HG02610 (cell line): ENCODE measurements around the gene DNAH17.

Source experiments
- ATAC-seq: cut with Tn5 transposase; IDR thresholded peaks from one replicate; pipeline ENCODE4 v1.9.1; 2021; ENCODE audit warnings: mild to moderate bottlenecking, moderate library complexity; ENCODE audit not compliant: unreplicated experiment

Gene DNAH17

DNA sequence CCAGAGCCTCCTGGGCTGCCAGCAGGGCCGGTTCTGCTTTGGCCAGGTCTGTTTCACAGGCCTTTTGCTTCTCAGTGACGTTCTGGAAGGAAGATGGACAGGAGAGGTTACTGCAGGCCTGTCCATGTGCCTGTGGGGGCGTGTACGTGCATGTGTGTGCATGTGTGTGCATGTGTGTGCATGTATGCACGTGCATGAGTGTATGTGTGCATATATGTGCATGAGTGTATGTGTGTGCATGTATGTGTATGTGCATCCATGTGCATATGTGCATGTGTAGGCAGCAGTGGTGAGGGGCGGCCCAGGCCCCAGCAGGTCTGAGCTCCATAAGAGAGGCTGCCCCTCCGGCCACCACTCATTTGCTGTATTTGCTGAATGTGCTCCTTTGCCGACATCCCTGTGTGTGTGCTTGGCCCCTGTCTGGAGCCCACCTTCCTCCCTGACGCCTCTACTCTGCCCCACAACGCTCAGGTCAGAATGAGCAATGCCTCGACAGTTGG, 117.0 kb downstream of the DNAH17 start:
- ATAC-seq: no peak

DNA sequence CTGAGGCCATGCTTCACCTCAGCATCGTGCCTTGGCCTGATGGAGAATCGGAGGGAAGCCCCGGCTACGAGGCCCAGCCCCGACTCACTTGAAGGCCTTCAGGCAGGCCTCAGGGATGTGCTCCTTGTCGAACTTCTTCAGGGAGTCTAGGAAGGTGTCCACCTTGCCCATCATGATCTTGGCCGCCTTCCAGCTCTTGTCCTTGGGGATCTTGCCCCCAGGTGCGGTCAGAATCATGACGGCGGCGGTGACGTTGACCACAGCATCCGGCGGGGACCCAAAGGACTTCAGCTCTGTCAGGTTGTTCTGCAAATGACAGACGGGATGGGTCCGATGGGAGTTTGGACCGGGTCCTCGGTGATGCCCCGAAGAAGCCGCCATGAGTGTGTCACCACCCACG, 117.5 kb downstream of the DNAH17 start:
- ATAC-seq: no peak

DNA sequence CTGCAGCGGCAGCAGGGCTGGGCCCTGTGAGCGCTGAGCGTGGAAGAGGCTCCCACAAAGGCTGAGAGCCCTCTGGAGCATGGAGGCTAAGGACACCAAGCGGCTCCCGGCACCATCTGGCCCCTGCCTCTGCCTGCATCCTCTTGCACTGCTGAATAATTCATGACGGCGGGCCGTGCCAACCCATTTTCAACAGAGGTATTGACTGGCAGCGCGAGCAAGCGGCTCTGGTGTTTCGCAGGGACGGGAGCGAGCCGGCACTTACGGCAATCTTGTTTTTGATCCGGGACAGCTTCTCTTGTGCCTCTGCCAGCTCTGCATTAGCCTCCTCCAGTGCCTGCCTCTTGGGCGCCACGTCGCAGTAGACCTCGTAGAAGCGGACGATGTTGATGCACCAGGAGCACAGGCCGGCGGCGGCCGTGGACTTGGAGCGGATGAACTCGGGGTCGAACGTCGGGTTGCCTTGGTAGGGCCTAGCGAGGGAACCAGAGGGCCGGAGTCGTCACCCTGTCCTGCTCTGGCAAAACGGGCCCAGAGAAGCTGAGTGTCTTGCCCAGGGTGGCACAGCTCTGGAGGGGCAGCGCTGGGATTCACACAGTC, 118.4 kb downstream of the DNAH17 start:
- no peak for ATAC-seq

DNA sequence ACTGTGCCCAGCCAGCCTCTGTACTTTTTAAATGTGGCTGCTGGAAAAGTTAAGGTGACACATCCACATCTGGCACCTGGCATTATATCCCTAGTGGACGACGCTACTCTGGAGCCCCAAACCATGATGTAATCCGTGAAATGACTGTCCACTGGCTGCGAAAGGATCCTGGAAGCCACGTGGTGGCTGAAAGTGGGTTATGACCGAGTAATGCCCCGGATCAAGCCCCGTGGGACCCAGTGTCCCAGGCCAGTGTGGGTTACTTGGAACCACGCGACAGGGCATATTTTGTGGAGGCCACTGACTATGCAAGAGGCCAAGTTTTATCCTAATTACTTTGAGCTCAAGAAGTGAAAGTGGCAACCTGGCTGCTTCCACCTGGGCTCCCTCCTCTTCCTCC, 119.1 kb downstream of the DNAH17 start:
- no peak for ATAC-seq

DNA sequence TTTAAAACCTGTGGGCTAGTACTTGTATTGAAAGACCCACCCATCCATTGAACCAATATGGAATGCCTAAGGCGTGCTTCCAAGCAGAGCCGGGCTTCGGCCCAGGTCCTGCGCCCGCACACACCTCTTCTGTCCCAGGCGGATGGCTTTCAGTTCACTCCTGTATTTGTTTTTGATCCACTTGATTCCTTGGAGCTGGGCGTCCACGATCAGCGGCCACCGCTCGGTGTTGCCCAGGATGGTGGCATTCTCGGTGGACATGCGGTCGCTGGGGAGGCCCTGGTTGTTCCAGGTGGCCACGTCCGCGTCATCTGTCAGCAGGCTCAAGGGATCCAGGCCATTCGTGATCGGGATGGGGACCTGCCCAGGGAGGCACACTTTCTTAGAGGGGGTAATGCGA, 122.8 kb downstream of the DNAH17 start:
- no peak for ATAC-seq

DNA sequence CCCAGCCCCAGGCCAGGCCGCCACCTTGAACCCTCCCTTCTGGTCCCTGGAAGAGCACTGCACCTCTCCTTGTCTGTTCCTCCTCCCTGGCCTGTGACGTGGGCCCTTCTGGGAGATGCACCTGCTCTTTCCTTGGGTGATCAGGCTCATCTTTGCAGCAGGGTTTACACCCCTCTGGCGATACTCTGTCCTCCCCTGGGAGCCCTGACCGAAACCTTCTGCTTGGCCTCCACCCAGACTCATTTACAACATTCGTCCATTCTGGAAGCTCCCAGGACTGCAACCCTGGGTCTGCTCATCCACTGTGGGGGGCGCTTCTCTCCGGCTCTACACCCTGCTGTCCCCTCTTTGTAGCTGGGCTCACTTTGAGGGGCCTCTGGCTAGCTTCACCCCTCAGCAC, 125.4 kb downstream of the DNAH17 start:
- ATAC-seq: no peak

DNA sequence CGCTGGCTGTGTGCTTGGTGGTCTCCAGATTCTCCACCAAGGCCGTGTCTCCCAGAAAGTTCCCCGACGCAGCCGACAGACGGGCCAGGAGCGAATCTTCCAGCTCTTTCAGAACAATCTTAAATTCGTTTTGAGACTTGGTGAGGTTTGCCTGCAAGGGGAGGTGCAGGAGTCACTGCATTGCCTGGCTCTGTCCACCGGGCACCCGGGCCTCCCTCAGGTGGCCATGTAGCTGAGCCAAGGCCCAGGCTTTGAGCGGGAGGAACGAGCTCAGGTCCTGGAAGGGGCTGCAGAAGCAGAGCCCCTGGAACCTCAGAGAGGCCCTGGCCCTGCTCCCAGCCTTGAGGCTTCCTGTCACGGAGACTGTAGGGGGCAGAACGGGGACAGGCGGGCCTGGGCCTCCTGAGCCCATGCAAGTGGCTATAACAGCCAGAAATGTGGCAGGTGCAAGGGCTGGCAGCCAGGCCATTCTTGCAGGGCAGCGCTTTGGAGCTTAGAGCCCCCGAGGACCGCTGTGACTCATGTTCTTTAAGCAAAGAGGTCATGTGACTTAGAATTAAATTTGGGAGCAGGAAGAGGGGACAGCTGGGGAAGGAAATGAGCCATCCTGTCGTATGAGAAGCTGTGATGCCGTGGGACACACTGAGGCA, 126.4 kb downstream of the DNAH17 start:
- ATAC-seq: no peak

DNA sequence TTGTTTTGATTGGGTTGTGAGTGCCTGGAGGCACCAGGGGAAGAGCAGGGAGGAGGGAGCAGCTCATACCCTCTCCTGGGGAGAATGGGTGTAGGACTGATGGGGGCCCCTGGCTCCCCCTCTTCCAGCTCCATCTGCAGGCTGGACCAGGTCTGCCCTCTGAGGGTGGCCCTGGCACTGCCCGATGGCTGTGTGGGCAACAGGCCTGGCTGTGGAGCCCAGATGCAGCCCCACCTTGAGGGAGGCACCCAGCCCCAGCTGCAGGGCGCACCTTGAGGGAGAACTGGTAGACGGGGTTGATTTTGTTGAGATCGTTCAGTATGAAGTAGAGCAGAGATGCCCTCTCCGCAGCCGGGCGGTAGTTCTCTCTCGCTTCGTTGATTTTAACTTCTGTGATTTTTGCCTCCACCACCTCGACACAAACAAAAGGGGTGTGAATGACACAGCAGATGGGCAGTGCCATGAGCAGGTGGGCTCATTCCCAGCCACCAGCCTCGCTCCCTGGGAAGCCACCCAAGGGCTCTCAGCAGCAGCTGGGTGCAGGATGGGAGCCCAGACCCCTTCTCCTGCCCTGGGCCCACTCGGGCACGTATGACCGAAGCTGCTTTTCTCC, 127.1 kb downstream of the DNAH17 start:
- no peak for ATAC-seq

DNA sequence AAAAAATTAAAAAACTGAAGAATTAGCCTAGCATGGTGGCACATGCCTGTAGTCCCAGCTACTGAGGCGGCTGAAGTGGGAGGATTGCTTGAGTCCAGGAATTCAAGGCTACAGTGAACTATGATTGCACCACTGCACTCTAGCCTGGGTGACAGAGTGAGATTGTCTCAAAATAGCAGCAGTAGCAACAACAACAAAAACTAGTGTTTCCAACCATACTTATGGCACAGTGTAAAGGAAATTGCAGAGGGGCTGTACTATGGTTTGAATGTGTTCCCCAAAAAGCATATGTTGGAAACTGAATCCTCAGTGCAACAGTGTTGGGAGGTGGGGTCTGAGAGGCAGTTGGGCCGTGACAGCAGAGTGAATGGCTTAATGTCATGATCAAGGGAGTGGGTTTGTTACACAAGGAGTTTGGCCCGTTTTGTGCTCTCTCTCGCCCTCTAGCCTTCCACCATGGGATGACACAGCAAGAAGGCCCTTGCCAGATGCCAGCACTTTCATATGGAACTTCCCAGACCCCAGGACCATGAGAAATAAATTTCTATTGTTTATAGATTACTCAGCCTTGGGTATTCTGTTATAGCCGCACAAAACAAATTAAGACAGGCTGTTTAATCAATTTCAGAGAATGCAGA, 128.7 kb downstream of the DNAH17 start:
- ATAC-seq: no peak

DNA sequence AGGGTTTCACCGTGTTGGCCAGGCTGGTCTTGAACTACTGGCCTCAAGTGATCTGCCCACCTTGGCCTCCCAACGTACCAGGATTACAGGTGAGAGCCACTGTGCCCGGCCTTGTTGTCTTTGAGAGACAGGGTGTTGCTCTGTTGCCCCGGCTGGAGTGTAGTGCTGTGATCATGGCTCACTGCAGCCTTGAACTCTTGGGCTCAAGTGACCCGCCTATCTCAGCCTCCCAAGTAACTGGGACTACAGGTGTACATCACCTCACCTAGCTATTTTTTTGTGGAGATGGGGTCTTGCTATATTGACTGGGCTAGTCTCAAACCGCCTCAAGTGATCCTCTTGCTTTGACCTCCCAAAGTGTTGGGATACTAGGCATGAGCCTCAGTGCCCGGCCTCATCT, 130.4 kb downstream of the DNAH17 start:
- no peak for ATAC-seq

DNA sequence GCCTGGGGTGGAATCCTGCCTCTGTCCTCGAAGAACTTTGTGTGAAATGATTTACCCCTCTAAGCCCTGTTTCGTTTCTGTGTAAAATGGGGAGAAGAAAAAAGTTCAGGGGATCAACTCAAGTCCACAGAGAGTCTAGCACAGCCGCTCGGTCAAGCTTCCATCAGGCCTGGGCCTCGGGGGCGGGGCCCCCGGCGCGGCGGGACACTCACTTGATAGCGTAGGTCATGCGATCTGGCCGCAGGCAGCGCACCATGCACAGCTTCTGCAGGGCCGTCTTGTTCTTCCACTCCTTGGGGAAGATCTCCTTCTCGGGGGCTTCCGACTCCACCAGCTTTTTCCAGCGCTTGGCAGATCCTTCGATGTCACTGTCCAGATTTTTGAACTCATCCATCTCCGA, 132.8 kb downstream of the DNAH17 start:
- no peak for ATAC-seq

DNA sequence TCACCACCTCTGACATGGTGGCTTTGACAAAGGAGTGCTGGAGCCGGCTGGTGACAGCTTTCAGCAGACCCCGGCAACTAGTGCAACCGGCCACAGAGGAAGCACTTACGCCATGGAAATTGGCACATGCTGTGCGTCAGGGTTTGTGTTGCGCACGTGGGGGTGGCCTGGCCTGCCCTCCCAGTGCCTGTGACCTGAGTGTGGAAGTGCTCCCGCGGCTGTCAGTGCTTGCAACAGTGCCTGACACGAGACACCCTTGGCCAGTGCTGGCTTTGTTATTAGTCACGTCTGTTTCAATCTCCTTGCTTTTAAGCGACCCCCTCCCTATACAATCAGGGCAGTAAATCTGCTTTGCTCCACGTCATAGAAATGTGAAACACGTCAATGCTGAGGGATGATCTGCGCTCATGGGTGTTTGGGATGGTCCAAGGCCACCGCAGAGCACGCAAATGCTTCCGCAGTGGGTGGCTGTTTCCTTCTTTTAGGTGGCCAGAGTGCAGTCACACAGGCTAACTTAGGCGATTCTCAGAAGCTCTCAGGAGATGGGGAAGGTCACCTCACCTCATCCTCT, 134.5 kb downstream of the DNAH17 start:
- no peak for ATAC-seq

DNA sequence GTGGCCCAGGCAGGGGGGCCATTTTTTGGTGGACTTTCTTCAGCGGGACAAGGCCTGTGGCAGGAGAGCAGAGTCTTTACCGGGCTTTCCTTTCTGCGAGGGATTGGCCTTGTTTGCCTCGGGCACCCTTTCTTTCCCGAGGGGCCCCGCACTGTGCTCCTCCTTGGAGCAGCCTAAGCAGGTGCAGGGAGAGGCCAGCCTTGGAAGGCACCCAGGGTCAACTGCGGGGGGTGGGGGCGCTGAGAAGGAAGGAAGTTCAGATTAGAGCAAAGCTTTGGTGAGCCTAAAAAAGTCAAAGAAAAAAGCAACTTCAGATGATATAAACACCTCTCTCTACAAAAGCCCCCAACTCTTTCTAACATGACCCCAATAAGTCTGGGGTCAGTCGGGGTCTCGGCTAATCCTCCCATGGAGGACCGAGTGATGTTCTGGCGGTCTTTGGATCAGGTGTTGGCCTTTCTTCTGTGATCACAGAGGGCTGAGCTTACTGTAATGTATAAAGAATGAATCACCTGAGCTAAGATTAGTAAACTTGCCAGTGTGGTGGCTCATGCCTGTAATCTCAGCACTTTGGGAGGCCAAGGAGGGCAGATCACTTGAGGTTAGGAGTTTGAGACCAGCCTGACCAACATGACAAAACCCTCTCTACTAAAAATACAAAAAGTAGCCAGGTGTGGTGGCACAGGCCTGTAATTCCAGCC, 135.8 kb downstream of the DNAH17 start:
- ATAC-seq: no peak

DNA sequence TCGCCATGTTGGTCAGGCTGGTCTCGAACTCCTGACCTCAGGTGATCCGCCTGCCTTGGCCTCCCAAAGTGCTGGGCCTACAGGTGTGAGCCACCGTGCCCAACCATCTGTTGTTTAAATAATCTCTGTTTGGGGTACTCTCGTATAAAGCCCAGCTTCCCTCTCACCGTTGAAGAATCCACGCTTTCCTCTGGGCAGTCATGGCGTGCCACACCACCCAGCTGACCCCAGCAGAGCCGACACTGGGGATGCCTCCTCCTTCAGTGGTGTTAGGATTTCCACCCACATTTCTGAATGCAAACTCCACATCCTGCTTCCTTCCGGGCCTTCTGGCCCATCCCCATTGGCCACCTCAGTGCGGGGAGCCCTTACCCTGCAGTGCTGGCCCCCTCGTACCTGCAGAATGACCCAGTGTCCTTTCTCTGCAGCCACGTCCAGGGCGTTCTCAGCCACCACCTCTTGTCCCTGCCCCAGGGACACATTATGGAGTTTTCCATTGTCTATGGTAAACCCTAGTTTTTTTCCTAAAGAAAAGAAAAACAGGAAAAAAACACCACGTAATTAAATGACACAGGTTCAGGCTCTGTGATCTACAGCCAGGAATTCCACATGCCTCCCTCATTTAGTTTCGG, 138.4 kb downstream of the DNAH17 start:
- no peak for ATAC-seq

DNA sequence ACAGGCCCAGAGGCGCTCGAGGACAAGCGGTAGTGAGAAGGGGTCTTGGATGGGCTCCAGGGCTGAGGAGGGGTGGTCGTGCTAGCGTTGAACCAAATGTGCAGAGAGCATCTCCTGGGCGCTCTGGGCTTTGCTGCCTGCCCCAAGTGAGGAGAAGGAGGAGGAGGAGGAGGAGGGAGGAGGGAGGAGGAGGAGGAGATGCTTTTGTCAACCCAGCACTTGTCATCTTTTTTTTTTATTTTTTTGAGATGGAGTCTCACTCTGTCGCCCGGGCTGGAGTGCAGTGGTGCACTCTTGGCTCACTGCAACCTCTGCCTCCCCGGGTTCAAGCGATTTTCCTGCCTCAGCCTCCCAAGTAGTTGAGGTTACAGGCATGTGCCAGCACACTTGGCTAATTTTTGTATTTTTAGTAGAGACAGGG, 138.9 kb downstream of the DNAH17 start:
- no peak for ATAC-seq

DNA sequence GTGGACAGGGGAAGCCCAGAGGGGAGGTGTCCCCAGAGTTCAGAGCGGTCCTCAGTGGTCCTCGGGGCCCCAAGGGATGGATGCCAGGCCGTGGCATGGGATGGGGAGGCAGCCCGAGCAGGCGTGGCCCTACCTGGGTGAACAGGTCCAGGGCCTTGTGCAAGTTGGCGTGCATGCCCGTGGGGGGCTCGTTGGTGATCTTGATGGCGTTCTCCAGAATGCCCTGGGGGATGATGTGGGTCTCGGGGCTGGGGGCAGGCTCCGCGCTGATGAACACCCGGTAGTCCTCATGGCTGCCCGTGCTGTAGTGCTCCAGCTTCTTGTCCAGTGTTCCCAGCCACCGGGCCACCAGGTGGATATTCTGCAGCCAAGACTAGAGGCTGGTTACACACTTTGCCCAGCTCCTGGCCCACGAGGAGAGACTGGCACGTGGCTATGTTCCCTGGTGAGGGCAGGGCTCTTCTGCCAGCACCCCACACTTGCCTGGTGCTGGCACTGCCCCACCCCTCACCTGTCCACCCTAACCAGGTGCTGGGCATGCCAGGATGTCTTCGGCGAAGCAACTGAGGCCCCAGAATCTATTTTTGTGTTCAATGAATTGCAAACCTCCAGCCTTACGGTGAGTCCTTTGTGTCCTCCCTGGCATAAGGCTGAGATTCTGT, 139.6 kb downstream of the DNAH17 start:
- no peak for ATAC-seq

DNA sequence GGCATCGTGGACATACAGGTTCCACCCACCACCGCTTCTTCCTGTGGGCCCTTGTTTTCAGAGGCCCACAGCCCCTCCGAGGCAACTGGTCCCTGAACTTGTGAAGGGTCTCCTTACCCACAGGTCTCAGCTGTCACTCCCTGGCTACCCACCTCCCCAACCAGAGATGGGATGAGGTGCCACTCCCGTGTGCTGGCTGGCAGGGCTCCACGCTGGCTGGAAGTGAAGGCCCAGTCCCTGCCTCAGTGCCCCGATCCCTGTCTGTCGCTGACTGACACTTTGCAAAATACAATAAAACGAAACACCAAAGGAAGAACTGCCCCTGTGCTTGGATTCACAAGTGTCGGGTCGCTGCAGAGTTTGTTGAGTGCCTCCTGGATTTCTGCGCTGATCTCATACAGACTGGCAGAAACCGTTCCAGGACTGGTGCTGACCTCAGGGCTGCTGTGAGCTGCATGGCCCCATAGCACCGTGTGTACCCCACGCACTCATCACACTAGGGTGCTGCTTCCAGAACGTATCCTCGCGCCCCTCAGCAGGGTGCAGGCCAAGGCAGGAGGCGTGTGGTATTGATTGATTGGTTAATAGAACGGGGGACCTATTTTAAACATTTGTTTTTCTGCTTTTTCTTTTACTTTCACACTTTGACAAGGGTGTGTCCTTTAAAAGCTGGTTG, 141.7 kb downstream of the DNAH17 start:
- no peak for ATAC-seq

DNA sequence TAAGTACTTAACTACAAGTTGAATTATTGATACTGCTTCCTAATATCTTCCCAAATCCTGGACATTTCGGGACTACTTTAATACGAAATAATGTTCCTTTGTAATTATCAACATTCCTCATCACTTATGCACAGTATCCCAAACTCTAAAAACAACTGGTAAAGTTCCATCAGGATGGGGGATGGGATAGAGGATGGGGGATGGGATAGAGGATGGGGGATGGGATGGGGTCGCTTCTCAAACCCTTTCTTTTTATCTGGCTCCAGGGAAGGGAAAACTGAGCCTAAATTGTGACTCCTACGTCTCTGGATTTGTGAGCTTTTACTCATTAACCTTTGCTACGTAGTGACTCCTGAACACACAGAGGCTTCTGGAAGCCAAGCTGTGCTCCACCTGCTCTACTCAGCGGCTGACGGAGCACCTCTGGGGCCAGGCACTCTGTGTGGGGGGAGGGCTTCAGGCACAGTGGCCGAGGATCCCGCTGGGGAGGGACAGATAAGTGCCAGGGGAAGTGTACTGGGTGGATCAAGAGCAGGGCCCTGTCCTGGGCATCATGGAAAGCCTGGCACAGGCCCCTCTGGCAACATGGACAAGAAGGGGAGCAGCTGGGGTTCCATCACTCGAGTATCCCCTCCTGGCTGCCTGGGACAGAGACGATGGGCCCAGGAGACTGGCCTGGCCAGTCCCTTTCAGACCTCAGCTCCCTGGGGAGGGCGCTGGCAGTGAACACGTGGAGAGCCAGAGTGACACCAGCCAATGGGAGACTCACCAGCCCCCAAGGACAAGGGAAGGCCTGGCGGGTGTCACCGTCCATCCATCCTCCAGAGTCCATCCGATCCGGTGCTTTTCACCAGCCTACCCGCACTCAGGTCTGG, 142.5 kb downstream of the DNAH17 start:
- no peak for ATAC-seq
